Measurements from ENCODE around the gene FGF18.
"Not testable (repeated sequence)": the region's sequence is repeated elsewhere in the genome, so short reads cannot be mapped to it uniquely, and the experiment has no call there.

- TF ChIP-seq CTCF (IDR thresholded peaks at IDR 0.05); REST (IDR thresholded peaks at IDR 0.05; ENCODE audit: insufficient read depth in 1 of 2, low read depth in 2 of 2, low read length in 1 of 2); SIN3A (IDR thresholded peaks at IDR 0.05; ENCODE audit: borderline replicate concordance, insufficient read depth, low read depth, low read length): not testable (repeated sequence)
Measured at GRCh38 chr5:171384416-171384815, 35.0 kb upstream of the FGF18 start.

Measured in Panc1 (cell line).